H1 (cell line): Measurements from ENCODE around the gene COL4A1. TPM values are rescaled to one million over a fixed set of nuclear protein-coding genes. Genes with fewer than 3 reads are reported as not detected.
A peak's percentile ranks its signal among the peaks of the same experiment; 100 is the strongest.

ENCODE experiments used
- CTCF ChIA-PET: fragments of 300-600 bp; sonication (Branson Sonifier 250); formaldehyde crosslinking; loops from one replicate; lab custom pipeline; 2021; ENCODE audit not compliant: partially characterized antibody; lab: Charles Lee
- POLR2A ChIA-PET: fragments of 300-600 bp; sonication (Branson Sonifier 250); formaldehyde crosslinking; loops from one replicate; lab custom pipeline; 2021; ENCODE audit warnings: inconsistent platforms; ENCODE audit not compliant: partially characterized antibody; lab: Charles Lee
- DNase-seq, 2 experiments: peaks; one replicate each; pipeline versions ENCODE4 v3.0.0 to v3.0.0-alpha.2; 2010 to 2022; ENCODE audit warnings: low spot score in 2 of 2, low read depth in 1 of 2, mixed read lengths in 1 of 2
- FAIRE-seq: peaks from 2 replicates; lab custom pipeline; 2011; peaks lifted over from hg19 to GRCh38; lab: Jason Lieb, UNC
- H2AFZ ChIP-seq: 2 replicates; pipeline ENCODE4 v1.8.1; 2012; ENCODE audit warnings: low read length, inconsistent platforms
- H2AK5ac ChIP-seq: 2 replicates; pipeline ENCODE4 v1.6.1; 2013; ENCODE audit warnings: low read depth, low read length
- H2BK120ac ChIP-seq: replicated peaks from 2 replicates; pipeline ENCODE3; 2013; ENCODE audit warnings: low read depth, low read length, inconsistent platforms
- H2BK12ac ChIP-seq: 2 replicates; pipeline ENCODE4 v1.6.1; 2013; ENCODE audit warnings: low read depth, low read length
- H2BK15ac ChIP-seq: 2 replicates; pipeline ENCODE4 v1.6.1; 2013; ENCODE audit warnings: low read length
- H2BK20ac ChIP-seq: 2 replicates; pipeline ENCODE4 v1.6.1; 2013; ENCODE audit warnings: low read length
- H2BK5ac ChIP-seq: 2 replicates; pipeline ENCODE4 v1.6.1; 2013; ENCODE audit warnings: low read depth, low read length
- H3K14ac ChIP-seq: 2 replicates; pipeline ENCODE4 v1.6.1; 2013; ENCODE audit warnings: inconsistent platforms; ENCODE audit not compliant: insufficient read length
- H3K18ac ChIP-seq: 2 replicates; pipeline ENCODE4 v1.6.1; 2013; ENCODE audit warnings: low read length; ENCODE audit errors: extremely low read depth
- H3K23ac ChIP-seq: 2 replicates; pipeline ENCODE4 v1.6.1; 2013; ENCODE audit warnings: inconsistent platforms; ENCODE audit not compliant: insufficient read length
- H3K23me2 ChIP-seq: 2 replicates; pipeline ENCODE4 v1.6.1; 2013; ENCODE audit warnings: low read depth, low read length
- H3K27ac ChIP-seq: 2 replicates; pipeline ENCODE4 v1.6.1; 2011; ENCODE audit warnings: low read depth, low read length, inconsistent platforms
- H3K27me3 ChIP-seq, 4 experiments: replicated peaks in 1 of 4; 1 replicate in 1 of 4; 2 replicates in 3 of 4; pipeline versions ENCODE4 v1.6.1 to v1.8.1; 2011 to 2013; ENCODE audit warnings: low read length in 3 of 4, mild to moderate bottlenecking in 3 of 4, inconsistent platforms in 2 of 4, mixed read lengths in 2 of 4, moderate library complexity in 1 of 4; ENCODE audit not compliant: control insufficient read depth in 3 of 4, insufficient read depth in 3 of 4; ENCODE audit errors: extremely low read depth in 1 of 4
- H3K36me3 ChIP-seq, 4 experiments: 2 replicates each; pipeline versions ENCODE4 v1.6.1 to v1.8.1; 2011 to 2013; ENCODE audit warnings: mild to moderate bottlenecking in 4 of 4, low read length in 3 of 4, moderate library complexity in 2 of 4, control low read depth in 1 of 4, inconsistent platforms in 1 of 4; ENCODE audit not compliant: insufficient read depth in 4 of 4, control insufficient read depth in 2 of 4
- H3K4ac ChIP-seq: replicated peaks from 2 replicates; pipeline ENCODE3; 2013; ENCODE audit warnings: low read length, low read depth, mixed read lengths, inconsistent platforms; ENCODE audit not compliant: insufficient read length
- H3K4me1 ChIP-seq, 4 experiments: replicated peaks in 1 of 4; 1 replicate in 1 of 4; 2 replicates in 3 of 4; pipeline versions ENCODE4 v1.6.1 to v1.8.1; 2011 to 2013; ENCODE audit warnings: low read length in 3 of 4, inconsistent platforms in 2 of 4, mixed read lengths in 1 of 4; ENCODE audit not compliant: insufficient read depth in 4 of 4, control insufficient read depth in 3 of 4
- H3K4me2 ChIP-seq, 2 experiments: 2 replicates each; pipeline versions ENCODE4 v1.6.1 to v1.8.1; 2011 to 2013; ENCODE audit warnings: low read depth in 2 of 2, low read length in 2 of 2, control low read depth in 1 of 2, inconsistent platforms in 1 of 2, mild to moderate bottlenecking in 1 of 2; ENCODE audit not compliant: insufficient read depth in 1 of 2
- H3K4me3 ChIP-seq, 4 experiments: fragments of 200-600, 300-600 bp in 1 of 4; sonication (generic), shearing (Covaris generic), sonication (Bioruptor Twin) in 1 of 4; 2 replicates each; pipeline versions ENCODE4 v1.5.1 to v1.8.1; 2011 to 2016; ENCODE audit warnings: low read length in 4 of 4, low read depth in 3 of 4, control low read depth in 2 of 4, inconsistent platforms in 2 of 4, mild to moderate bottlenecking in 2 of 4, mixed read lengths in 1 of 4, moderate library complexity in 1 of 4; ENCODE audit not compliant: insufficient read depth in 2 of 4; ENCODE audit errors: extremely low read depth in 1 of 4
- H3K56ac ChIP-seq: replicated peaks from 2 replicates; pipeline ENCODE3; 2013; ENCODE audit warnings: low read depth, mild to moderate bottlenecking, mixed read lengths, low read length, inconsistent platforms; ENCODE audit not compliant: insufficient read length
- H3K79me1 ChIP-seq: 2 replicates; pipeline ENCODE4 v1.6.1; 2013; ENCODE audit warnings: low read depth, low read length, control low read depth
- H3K79me2 ChIP-seq, 2 experiments: 2 replicates each; pipeline versions ENCODE4 v1.6.1 to v1.8.1; 2012 to 2013; ENCODE audit warnings: low read length in 2 of 2, mild to moderate bottlenecking in 2 of 2, inconsistent platforms in 1 of 2; ENCODE audit not compliant: insufficient read depth in 2 of 2, control insufficient read depth in 1 of 2
- H3K9ac ChIP-seq, 4 experiments: replicated peaks in 1 of 4; 1 replicate in 1 of 4; 2 replicates in 3 of 4; pipeline versions ENCODE4 v1.6.1 to v1.8.1; 2011 to 2013; ENCODE audit warnings: low read depth in 3 of 4, low read length in 3 of 4, control low read depth in 2 of 4, mild to moderate bottlenecking in 2 of 4, moderate library complexity in 2 of 4, inconsistent platforms in 1 of 4; ENCODE audit errors: extremely low read depth in 1 of 4
- H3K9me3 ChIP-seq, 2 experiments: 2 replicates each; pipeline versions ENCODE4 v1.6.1 to v1.8.1; 2012 to 2013; ENCODE audit warnings: mild to moderate bottlenecking in 2 of 2, moderate library complexity in 2 of 2, control low read depth in 1 of 2, inconsistent platforms in 1 of 2, low read depth in 1 of 2, low read length in 1 of 2, mixed read lengths in 1 of 2; ENCODE audit not compliant: insufficient read depth in 2 of 2
- H4K20me1 ChIP-seq, 2 experiments: replicated peaks in 1 of 2; 2 replicates each; pipeline versions ENCODE3 to v1.8.1; 2011 to 2013; ENCODE audit warnings: inconsistent platforms in 2 of 2, low read length in 2 of 2, mild to moderate bottlenecking in 1 of 2; ENCODE audit not compliant: insufficient read depth in 2 of 2, control insufficient read depth in 1 of 2
- H4K5ac ChIP-seq: 2 replicates; pipeline ENCODE4 v1.6.1; 2013; ENCODE audit warnings: low read length, low read depth, mixed read lengths, inconsistent platforms; ENCODE audit not compliant: insufficient read length
- H4K8ac ChIP-seq: 2 replicates; pipeline ENCODE4 v1.8.0; 2013; ENCODE audit warnings: mild to moderate bottlenecking, moderate library complexity, low read length, inconsistent platforms; ENCODE audit not compliant: insufficient read depth; ENCODE audit errors: extremely low read depth
- H4K91ac ChIP-seq: replicated peaks from 2 replicates; pipeline ENCODE3; 2013; ENCODE audit warnings: low read length, mixed read lengths, inconsistent platforms; ENCODE audit not compliant: insufficient read length
- JUN ChIP-seq: IDR thresholded peaks from 2 replicates; pipeline ENCODE4 v1.6.1; 2011; ENCODE audit warnings: low read depth, mild to moderate bottlenecking, improper control_type of control experiment, low read length
- KDM1A ChIP-seq: fragments of 200-600, 300-600 bp; sonication (generic); IDR thresholded peaks from 2 replicates; pipeline ENCODE4 v1.7.1; 2016; ENCODE audit warnings: mild to moderate bottlenecking, low read length, borderline replicate concordance
- SAP30 ChIP-seq: fragments of 300-600 bp; sonication (generic); IDR thresholded peaks from 2 replicates; pipeline ENCODE4 v1.7.1; 2012; ENCODE audit warnings: low read length, moderate library complexity, mild to moderate bottlenecking, inconsistent platforms; ENCODE audit not compliant: insufficient read depth, insufficient replicate concordance
- SP4 ChIP-seq: IDR thresholded peaks from 2 replicates; pipeline ENCODE4 v1.6.1; 2012; ENCODE audit warnings: low read length, inconsistent platforms
- TBP ChIP-seq: IDR thresholded peaks from 2 replicates; pipeline ENCODE4 v1.6.1; 2011; ENCODE audit warnings: low read depth, low read length, improper control_type of control experiment
- ZNF274 ChIP-seq: IDR thresholded peaks from 2 replicates; pipeline ENCODE4 v1.7.0; 2012; ENCODE audit warnings: low read length, borderline replicate concordance; ENCODE audit errors: extremely low read depth
- WGBS, 2 experiments: shearing (Covaris generic) in 1 of 2; methylation state at CpG; one replicate each; pipeline versions ENCODE4 v1.1.6 to v1.1.7; 2013 to 2015; ENCODE audit warnings: low lambda C conversion rate in 2 of 2, mixed read lengths in 2 of 2, inconsistent platforms in 1 of 2, low coverage in 1 of 2, missing lambda C conversion rate in 1 of 2; ENCODE audit not compliant: insufficient replicate concordance in 2 of 2, insufficient coverage in 1 of 2, insufficient read length in 1 of 2; ENCODE audit errors: extremely low coverage in 1 of 2, missing lambda C conversion rate in 1 of 2; 5-methylcytosine and 5-hydroxymethylcytosine counted together
- polyA plus RNA-seq, 7 experiments: library from polyadenylated mRNA; depleted of rRNA in 3 of 7; stranded (reverse) in 5 of 7; unstranded in 2 of 7; fragments of >200 nt in 5 of 7; fragments of 200-250 nt in 2 of 7; gene quantifications; 1 replicate in 5 of 7; 2 replicates in 1 of 7; 4 replicates in 1 of 7; pipeline versions ENCODE4 v1.2.1 to v1.2.3, GENCODE V29; 2011 to 2013; ENCODE audit warnings: missing spikeins in 2 of 7, mixed read lengths in 2 of 7
- total RNA-seq: library from RNA; stranded (reverse); fragmentation: NEBNext Ultra II Directional; extraction: Animal tissue kit (Norgen Biotek cat#: 25700); gene quantifications from 2 replicates; pipeline ENCODE4 v1.2.1, GENCODE V29; 2021
- TF ChIP-seq, protein P1 (sequence below): IDR thresholded peaks from 2 replicates; pipeline ENCODE4 v1.6.1; 2012; ENCODE audit warnings: low read length, inconsistent platforms

The COL4A1 gene
- total and polyA plus RNA-seq, 2 of the 8 experiments (the other 6 are each of a cell fraction or from before 2014, with no cell fraction given), result 30.7 to 82.0 TPM

GRCh38 chr13:110135977-110136597 is 170.9 kb downstream of the COL4A1 start:
- Histone ChIP-seq H3K56ac (no peak overlapping the region), H3K9ac (no peak overlapping the region), H2BK5ac (no peak overlapping the region; the same call in 1 of the 2 replicates), H4K91ac (peak overlapping the region; percentile 29), H2AFZ (no peak overlapping the region), H3K27me3 (peaks cover 0 to 13% (median 7%) of the 10 kb centered on the region in 4 experiments; a peak in 5 of 7 replicates), H3K23ac (no peak overlapping the region), H2BK20ac (peak overlapping the region; percentile 67; the same call in 1 of the 2 replicates), H3K36me3 (no peaks in the 10 kb centered on the region), H2AK5ac (no peak overlapping the region), H4K5ac (no peak overlapping the region), H3K4me1 (peaks cover 14 to 32% (median 29%) of the 10 kb centered on the region in 4 experiments), H3K4ac (no peak overlapping the region), H3K23me2 (peaks cover 12% of the 10 kb centered on the region), H3K4me2 (peak overlapping the region in 1 of 2 experiments; percentile 69; a peak in 3 of 4 replicates), H4K20me1 (no peaks in the 10 kb centered on the region), H2BK15ac (no peak overlapping the region), H3K27ac (no peak overlapping the region), H3K79me1 (no peaks in the 10 kb centered on the region), H3K18ac (no peak overlapping the region; the same call in 1 of the 2 replicates), H3K14ac (no peak overlapping the region), H4K8ac (no peak overlapping the region), H2BK12ac (peak overlapping the region; percentile 86; the same call in 1 of the 2 replicates), H2BK120ac (no peak overlapping the region), H3K9me3 (no peaks in the 10 kb centered on the region), H3K79me2 (no peaks in the 10 kb centered on the region), H3K4me3 (no peak overlapping the region; a peak in 1 of 8 replicates)
- DNase-seq (no peak), FAIRE-seq (no peak)
- POLR2A ChIA-PET, result interaction anchor here (1.1 to 1.4 kb wide), 3 partner anchors 20 to 171 kb away, joined by 3 to 4 read pairs (median 3); partner anchors contain the start of genes COL4A1 and COL4A2
- CTCF ChIA-PET, result interaction anchor here (0.6 to 3.5 kb wide), 14 partner anchors 9 to 796 kb away, joined by 3 to 17 read pairs (median 5); no protein-coding TSS in a partner anchor
- TF ChIP-seq TBP (no peak), KDM1A (no peak), SP4 (no peak), JUN (no peak), ZNF274 (no peak), SAP30 (no peak)
- TF ChIP-seq, protein P1, sequence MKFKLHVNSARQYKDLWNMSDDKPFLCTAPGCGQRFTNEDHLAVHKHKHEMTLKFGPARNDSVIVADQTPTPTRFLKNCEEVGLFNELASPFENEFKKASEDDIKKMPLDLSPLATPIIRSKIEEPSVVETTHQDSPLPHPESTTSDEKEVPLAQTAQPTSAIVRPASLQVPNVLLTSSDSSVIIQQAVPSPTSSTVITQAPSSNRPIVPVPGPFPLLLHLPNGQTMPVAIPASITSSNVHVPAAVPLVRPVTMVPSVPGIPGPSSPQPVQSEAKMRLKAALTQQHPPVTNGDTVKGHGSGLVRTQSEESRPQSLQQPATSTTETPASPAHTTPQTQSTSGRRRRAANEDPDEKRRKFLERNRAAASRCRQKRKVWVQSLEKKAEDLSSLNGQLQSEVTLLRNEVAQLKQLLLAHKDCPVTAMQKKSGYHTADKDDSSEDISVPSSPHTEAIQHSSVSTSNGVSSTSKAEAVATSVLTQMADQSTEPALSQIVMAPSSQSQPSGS, result no peak
- 72% methylated on average over 5 of the region's 5 CpGs; no CpG with 5 or more reads in 1 of the 2 experiments for WGBS, 2 experiments
